ENCODE data around the gene RNASE11.
"Not testable (repeated sequence)": the region's sequence is repeated elsewhere in the genome, so short reads cannot be mapped to it uniquely, and the experiment has no call there.

The RNASE11 gene

DNA sequence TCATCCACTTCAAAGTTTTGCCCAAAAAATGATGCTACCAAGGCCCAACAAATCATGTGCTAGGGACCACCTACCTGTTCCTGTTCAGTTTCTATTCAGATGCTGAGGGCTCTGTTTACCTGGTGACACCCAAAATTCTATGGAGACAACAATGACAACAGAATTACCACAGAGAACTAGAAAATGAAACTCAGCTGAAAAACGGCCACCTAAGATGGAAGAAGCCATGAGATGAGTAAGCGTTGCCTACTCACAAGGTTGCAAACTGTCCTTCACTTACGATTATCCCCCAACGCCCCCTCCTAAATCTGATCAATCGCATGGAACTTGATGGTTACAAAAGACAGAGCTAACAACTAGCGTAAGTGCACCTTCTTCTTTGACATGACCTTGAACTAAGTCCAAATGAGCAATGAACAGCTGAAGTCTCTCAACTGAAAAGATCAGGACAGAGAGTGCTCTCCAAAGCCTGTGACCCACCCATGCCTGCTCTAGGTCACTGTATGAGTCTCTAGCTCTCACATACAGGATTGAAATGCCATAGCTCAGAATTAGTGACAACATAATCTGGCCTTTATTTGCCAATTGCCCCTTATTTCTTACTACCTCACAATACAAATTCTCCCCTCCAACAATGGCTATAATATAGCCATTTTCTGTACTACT, at the start of gene RNASE11:
Gene RNASE11 (minus strand): TSS at position 513 of the 666 bp plus-strand sequence.
- DNase-seq (ENCODE audit: low read depth): no peak

DNA sequence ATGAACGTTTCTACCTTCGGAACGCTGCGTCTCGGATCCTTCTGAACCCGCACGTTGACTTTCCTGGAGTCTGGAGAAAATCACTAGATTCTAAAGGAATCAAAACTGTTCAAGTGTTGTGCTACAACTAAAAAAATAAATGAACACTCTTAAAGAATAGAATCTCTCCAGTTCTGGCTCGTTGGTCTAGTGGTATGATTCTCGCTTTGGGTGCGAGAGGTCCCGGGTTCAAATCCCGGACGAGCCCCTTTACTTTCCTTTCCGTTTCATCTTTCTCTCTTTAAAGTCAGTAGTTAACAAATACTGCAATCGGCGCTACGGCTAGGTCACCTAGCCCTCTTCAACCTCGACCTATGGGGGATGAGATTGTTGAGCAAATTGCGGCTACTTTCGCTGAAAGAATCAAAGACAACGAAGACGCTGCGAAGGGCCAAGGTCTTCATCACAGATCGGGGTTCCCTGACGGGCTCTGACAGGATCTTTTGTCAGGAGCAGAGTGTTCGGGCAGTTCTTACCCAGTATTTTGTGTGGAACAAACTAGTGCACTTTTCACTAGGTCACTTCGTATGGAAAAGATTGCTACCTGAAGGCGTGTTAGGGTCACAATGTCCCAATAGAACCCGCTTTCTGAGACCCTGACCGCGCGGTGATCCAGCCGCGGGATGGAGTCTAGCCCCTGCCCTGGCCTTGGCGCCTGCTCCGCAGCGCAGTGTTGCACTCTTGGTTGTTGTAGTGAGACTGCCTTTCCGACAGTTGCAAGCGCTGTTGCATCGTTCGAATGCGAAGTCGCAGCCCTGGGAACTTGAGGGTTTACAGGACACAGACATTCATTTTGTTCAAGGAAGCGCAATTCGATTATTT, 45.3 kb upstream of the RNASE11 start:
- DNase-seq (ENCODE audit: low read depth): no peak

DNA sequence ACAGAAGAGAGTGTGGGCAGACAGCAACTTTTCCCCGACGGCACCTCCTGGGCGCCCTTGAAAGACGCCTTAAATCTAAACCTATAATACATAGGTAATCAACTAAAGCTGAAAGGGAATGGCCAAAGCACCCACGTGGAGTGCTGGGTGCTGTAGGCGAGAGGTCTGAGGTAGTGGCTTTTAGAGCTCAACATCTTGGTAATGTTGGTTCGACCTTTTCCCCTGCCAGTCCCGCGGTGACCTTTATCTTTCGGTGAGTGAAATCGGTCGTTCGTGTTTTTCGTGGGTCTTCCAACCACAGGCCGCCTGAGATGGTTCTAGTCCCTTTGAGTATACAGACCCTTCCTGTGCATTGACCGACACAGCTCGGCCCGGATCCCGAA, 44.6 kb upstream of the RNASE11 start:
- no peak for DNase-seq (ENCODE audit: low read depth)

DNA sequence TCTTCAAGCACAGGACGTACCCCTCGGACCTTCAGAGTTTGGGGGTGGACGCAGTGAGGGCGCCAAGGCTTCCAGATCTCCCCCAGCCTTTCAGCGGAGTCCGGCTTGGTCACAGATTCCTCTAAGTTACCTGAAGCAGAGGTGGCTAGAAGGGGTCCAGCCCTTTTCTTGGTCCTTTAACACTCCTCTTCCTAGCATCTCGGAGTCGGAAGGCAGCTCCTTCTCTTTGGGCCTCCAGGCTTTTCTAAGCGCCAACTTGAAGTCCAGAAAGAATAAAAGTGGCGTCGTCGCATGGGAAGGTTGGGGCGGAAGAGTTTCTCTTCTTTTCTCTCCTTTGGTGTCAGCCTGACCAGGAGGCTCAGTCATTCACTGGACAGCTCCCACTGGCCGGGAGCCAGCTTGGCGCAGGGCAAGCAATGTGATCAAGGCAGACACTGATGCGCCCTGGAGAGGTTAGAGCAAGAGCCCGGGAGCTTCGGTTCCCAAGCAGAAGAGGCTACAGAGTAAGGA, 44.1 kb upstream of the RNASE11 start:
- no peak for DNase-seq (ENCODE audit: low read depth)

DNA sequence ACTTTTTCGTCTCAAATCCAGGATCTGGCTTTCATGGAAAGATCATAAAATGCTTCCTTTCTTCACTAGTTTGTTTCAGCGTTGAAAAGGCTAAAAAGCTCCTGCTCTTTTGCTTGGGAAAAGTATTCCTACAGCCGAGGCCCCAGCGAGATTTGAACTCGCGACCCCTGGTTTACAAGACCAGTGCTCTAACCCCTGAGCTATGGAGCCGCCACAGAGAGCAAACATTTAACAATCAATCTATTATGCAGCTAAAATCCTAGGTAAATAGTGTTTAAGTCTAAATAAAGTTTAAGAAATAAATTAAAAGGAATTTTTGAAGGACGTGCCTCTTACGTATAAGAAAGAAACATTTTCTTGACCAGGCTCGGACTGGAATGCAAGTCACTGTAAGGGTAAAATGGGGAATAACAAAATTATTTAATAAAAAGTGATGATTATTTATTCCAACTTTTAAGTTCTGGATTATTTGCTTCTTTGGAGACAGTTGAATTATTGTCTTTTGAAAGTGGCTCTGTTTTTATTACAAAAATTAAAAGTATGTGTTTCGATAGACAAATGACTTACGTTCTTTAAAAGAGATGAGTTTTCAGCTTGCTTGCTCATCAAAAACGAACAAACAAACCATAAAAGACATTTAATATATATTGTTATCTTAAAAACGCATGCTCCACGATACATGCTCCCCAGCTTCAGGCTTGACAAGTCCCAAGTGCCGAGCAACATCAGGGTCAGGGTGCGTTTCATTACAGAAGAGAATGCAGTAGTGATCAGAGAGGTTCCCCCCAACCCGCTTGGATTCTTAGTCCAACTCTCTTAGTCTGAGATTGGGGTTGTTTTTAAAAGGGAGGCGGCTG, 43.5 kb upstream of the RNASE11 start:
- no peak for DNase-seq (ENCODE audit: low read depth)

DNA sequence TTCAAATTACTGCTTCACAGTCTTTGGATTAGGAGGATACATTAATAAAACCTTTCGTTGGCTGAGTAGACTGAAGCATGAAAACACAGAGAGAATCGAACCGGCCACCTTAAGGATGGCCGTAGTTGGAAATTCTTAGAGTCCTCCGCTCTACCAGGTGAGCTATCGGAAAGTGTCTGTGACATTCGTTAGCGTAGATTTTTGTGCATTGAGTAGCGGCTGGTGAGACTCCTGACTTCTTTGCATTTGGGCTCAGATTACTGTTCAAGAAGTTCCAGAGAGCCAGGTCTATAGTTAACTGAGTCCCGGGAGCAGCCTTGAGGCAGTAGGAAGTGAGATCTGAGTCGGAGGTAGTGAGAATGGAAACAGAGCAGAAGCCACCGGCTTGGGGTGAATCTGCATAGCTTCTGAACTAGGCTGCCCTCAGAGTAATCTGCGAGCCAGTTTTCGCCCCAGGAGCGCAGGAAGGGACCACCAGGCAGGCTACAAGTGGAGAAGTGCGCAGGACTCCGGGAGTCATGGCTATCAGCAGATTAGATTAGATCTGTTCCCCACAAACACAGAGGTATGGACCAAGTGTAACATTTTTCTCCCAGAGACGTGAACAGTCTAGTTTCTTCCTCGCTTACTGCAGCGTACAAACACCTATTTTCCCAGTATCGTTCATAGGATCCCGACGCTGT, 42.7 kb upstream of the RNASE11 start:
- no peak for DNase-seq (ENCODE audit: low read depth)

DNA sequence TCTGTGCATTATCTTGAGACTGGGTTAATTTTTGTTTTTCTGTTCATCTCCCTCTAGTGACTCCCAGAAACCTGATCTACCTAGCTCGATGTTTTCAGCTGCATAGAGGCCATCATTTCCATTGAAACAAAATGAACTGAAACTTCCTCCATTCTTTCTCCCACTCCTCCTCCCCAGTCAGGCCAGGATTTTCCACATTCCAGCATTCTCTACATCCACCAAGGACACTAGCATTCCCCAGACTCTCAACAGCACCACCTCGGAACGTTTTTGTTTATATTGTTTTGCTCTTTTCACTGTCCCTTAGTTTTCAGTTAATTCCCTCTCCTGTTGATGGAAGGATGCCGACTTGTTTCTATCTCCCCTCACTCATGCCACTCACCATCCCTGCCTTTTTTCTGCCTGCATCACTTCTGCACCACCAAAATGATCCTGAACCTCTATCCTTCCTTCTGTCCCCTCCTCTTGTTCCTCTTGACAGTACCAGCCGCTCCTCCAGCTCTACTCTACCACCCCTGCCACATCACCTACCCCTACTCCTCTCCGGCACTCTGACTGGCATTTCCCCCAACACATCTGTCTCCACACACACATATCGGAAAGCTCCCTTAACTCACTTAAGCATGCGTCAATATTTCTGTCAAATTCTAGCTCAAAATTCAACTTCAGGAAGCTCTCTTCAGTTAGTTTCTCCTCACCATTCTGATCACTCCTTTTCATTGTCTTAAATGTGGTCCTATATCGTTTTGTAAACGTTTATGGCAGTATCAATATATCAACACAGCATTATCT, 40.5 kb upstream of the RNASE11 start:
- DNase-seq (ENCODE audit: low read depth): no peak

DNA sequence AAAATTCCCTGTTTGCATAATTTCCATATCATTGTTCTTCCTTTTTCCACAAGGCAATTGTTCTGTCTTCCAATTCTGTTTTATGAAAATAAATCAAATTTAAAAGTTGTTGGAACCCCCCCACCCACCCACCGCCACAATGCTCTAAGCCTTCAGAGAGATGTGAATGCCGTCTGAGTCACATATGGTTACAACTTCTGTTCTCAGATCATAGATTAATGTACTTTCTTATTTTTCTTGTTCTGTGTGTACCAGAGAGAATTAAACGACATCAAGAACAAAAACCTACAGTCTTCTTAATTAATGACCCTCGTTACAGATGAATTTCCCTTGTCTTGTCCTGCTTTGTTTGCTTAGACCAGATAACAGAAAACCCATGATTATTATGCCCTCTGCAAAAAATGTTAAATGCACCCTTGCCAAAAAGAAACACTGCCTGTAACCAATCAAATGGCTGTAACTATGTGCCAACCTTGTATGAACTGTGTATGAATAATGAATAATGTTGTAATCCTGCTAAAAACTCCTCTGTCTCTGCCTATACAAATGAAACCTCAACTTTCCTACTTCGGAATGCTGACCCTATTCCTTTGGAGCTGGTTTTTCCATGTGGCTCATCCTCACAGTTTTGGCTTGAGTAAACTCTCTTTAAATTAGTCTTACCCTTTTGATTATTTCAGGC, 39.7 kb upstream of the RNASE11 start:
- no peak for DNase-seq (ENCODE audit: low read depth)

DNA sequence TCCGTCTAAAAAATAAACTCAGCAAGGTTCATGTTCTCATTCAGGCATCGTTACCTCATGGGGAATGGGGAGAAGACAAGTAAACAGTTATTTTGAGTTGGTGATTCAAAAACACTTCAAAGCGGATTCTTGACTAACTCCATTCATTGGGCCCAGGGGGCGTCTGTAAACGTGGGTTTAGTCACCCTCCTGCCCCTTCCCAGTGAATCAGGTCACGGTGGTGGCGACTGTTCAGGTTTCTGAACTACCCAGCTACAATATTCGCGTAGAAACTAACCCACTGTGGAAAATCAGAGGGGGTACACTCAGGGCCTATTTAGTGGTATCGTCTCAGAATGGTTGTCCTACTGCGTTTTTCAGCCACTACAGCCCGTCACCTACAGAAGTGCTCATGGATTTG, 38.5 kb upstream of the RNASE11 start:
- DNase-seq (ENCODE audit: low read depth): no peak

DNA sequence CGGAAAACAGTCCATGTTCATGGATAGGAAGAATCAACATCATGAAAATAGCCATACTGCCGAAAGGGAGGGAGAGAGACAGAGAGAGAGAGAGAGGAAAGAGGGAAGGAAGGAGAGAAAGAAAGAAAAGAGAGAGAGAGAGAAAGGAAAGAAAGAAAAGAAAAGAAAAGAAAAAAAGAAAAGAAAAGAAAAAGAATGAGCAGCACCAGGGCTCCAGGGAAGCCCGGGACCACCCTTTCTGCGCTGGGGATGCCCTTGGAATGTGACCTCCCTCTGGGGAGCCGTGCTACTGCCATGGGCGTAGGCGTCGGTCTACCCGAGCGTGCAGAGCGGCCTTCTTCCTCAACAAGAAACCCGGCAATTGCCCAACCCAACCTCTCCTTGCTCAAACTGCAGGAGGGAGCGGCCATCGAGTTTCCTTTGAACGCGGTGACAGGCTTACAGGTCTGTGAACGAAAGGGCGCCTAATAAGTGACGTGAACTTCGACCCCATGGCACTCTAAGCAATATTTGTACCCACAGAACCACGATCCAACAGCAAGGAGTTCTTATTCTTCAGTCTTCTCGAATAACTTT, 36.8 kb upstream of the RNASE11 start:
- DNase-seq (ENCODE audit: low read depth): peak; percentile 32

DNA sequence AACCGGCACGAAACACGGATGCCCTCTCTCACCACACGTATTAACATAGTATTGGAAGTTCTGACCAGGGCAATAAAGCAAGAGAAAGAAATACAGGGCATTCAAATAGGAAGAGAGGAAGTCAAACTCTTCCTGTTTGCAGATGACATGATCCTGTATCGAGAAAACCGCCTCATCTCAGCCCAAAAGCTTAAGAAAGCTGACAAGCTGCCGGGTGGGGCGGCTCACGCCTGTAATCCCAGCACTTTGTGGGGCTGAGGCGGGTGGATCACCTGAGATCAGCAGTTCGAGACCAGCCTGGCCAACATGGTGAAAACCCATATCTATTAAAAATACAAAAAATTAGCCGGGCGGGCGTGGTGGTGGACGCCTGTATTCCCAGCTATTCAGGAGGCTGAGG, 36.0 kb upstream of the RNASE11 start:
- DNase-seq (ENCODE audit: low read depth): no peak

DNA sequence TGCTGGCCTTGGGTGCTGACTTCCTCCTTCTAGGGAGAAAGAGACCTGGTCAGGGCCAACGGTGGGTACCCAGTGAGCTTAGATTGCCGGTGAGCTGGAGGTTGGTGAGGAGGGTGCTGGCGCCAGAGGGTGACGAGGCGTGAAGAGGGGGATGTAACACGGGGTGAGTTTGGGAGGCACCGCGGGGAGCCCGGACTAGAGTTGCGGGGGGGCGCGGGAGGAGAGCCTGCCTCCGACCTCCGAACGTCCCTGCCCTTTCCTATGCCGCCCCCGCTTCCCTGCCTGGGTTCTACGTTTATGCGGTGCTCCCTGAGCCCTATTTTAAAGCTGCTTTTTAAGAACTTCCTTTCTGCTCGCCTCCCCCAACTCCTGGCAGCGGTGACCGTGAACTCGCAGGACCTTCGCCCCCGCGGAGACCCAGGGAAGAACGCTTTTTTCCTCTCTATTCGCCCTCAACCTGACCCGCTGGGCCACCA, 35.1 kb upstream of the RNASE11 start:
- DNase-seq (ENCODE audit: low read depth): no peak

DNA sequence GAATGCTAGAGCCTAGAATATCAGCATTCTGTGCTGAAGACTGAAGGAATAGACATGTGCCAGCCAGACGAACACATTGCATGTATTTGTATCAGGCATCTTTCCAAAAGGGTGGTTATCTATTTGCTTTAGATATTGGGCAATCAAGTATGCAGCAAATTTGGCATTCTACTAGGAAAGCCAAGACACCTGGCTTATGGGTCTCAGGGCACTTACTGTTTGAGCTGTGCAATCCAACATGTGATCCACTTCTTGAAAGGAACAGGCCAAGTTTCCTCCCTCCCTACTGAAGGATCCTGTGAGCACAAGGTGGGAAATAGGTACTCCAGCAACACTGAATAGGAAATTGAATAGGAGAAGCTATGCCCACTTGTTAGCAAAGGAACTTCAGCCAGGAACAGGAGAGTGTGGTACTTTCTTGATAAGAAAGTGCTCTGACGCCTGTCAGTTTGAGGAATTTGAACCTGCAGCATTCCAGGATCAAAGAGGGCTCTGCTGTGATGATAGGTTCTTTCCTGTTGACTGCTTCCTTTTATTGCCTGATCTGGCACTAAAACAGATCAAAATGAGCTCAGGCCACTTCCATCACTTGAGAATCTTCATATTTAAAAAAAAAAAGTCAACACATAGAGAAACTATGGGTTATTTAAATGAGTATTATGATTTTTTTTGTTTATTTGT, 33.1 kb upstream of the RNASE11 start:
- no peak for DNase-seq (ENCODE audit: low read depth)

DNA sequence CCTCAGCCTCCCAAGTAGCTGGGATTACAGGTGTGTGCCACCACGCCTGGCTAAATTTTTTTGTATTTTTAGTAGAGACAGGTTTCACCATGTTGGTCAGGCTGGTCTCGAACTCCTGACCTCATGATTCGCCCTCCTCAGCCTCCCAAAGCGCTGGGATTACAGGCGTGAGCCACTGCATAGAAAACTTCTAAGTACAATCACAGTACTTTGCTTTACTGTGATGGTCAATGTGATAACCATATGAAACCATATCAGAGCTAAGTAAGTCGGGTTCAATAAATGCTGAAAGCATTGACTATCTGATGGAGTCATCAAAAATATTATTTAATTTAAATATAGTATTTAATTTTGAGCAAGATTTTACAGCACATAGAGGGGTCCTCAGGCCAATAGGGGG, 31.9 kb upstream of the RNASE11 start:
- not testable (repeated sequence) for DNase-seq (ENCODE audit: low read depth)

DNA sequence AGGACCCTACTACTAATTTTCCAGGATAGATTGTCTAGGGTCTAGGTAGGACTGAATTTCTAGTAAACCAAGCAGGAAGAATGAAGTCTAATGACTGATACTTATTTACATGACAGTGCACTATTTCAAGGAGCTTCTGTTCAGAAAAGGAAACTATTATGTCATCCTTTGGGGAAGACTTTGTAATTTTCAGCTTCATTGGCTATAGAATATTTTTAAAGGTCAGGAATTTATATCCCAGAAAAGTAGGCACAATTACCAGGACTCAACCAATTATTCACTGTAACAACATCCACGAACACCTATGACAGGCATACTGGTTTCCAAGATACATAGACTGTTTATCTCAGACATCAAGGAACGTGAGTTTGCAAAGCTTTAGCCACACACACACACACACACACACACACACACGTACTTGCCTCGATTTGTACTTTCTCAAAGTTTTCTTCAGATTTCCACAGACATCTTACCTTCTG, 30.5 kb upstream of the RNASE11 start:
- no peak for DNase-seq (ENCODE audit: low read depth)

DNA sequence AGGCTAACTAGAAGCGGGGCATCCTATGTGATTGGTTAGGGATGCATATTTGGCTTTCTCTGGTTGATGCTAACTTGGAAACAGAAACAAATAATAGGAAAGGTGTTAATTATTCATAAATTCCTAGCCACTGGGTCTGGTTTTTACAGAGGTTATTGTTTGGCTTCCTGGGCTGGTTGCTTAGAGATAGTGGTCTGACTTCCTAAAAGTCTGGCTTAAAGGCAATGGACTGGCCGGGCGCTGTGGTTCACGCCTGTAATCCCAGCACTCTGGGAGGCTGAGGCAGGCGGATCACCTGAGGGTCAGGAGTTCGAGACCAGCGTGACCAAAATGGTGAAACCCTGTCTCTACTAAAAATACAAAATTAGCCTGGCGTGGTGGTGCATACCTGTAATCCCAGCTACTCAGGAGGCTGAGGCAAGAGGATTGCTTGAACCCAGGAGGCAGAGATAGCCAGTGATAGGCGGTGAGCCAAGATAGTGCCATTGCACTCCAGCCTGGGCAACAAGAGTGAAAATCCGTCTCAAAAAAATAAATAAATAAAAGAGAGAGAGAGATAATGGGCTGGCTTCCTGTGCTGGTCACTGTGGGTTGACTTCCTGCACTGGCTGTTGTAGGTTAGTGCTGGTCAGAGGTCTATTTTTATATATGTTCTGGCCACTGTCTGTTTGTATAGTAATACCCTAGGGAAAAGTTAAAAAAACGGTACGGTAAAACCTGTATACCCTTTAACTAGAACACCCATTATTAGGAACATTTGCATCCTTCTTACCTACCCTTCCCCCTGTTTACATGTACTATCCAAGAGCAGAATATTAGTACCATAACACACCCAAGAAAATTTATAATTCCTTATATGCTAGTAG, 29.6 kb upstream of the RNASE11 start:
- no peak for DNase-seq (ENCODE audit: low read depth)

DNA sequence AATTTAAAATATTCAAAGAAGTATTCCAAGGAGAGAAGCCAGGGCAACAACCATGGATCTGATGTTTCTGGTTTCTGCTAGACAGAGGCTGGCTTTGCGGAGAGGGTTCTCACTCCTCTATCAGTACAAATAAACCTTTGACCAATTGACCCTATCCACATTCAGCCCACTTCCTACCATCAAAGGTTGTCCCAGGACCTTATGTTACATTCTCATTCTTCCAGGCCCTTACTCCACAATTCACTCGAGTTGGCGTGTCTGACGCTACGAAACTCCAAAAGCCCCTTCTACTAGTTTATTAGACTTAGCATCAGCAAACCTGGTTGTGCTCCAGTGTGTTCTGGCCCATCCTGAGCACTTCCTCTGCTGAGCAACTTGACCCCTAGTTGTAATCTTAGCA, 28.2 kb upstream of the RNASE11 start:
- no peak for DNase-seq (ENCODE audit: low read depth)

Measured in activated T-helper 1 cell treated with Interleukin-2 at 50 U/mL for 16 hours (primary cell).